K562 (cell line): ENCODE data around the gene SLC12A4. TPM values are rescaled to one million over a fixed set of nuclear protein-coding genes. Genes with fewer than 3 reads are reported as not detected.
A peak's percentile ranks its signal among the peaks of the same experiment; 100 is the strongest.

Source experiments
- ATAC-seq: fragments of 200-7000 bp; cut with Tn5 transposase; 3 replicates; pipeline ENCODE4 v1.9.1; 2020; ENCODE audit warnings: moderate library complexity
- BruUV-seq: library from RNA; stranded (reverse); fragments of 400-500 nt; replicated peaks from 2 replicates; lab custom pipeline; 2021; lab: Mats Ljungman, UMichigan
- CTCF ChIA-PET: fragments of 300-600 bp; formaldehyde crosslinking; extraction: SDS; loops from one replicate; lab custom pipeline; 2021; ENCODE audit warnings: low intra/inter-chr PET ratio; lab: Yijun Ruan, JAX
- POLR2A ChIA-PET: fragments of 300-600, 350-650 bp; sonication (Branson Sonifier 250); formaldehyde crosslinking; extraction: SDS; loops from one replicate; lab custom pipeline; 2021; ENCODE audit warnings: antibody characterized with exemption, inconsistent platforms; lab: Yijun Ruan, JAX
- DNase-seq, 4 experiments: peaks; one replicate each; pipeline versions ENCODE4 v3.0.0 to v3.0.0-alpha.2; 2011 to 2018; ENCODE audit warnings: low spot score in 3 of 4, mixed read lengths in 3 of 4; ENCODE audit errors: extremely low read depth in 1 of 4
- FAIRE-seq: peaks from 2 replicates; lab custom pipeline; 2011; peaks lifted over from hg19 to GRCh38; lab: Jason Lieb, UNC
- H2AFZ ChIP-seq: 2 replicates; pipeline ENCODE4 v1.6.0; 2011; ENCODE audit warnings: low read depth, low read length, control low read depth, inconsistent platforms
- H3K27ac ChIP-seq: fragments of 200-600 bp; 3 replicates; pipeline ENCODE4 v1.8.0; 2011; ENCODE audit warnings: low read depth, mild to moderate bottlenecking, control low read depth, inconsistent platforms, low read length, moderate library complexity, mixed read lengths; ENCODE audit errors: extremely low read depth
- H3K27me3 ChIP-seq, 2 experiments: fragments of 300-600 bp in 1 of 2; 2 replicates in 1 of 2; 3 replicates in 1 of 2; pipeline versions ENCODE4 v1.6.0 to v1.8.0; 2011; ENCODE audit warnings: inconsistent platforms in 2 of 2, low read length in 2 of 2, mild to moderate bottlenecking in 1 of 2, mixed read lengths in 1 of 2, moderate library complexity in 1 of 2; ENCODE audit not compliant: control insufficient read depth in 2 of 2, insufficient read depth in 2 of 2
- H3K36me3 ChIP-seq: fragments of 300-600 bp; 3 replicates; pipeline ENCODE4 v1.8.0; 2011; ENCODE audit warnings: mild to moderate bottlenecking, low read length, inconsistent platforms; ENCODE audit not compliant: control insufficient read depth, insufficient read depth
- H3K4me1 ChIP-seq, 2 experiments: fragments of 200-600 bp in 1 of 2; replicated peaks in 1 of 2; 2 replicates in 1 of 2; 3 replicates in 1 of 2; pipeline versions ENCODE4 v1.5.1 to v1.8.0; 2011; ENCODE audit warnings: inconsistent platforms in 2 of 2, low read length in 2 of 2, mild to moderate bottlenecking in 1 of 2, mixed read lengths in 1 of 2, moderate library complexity in 1 of 2; ENCODE audit not compliant: control insufficient read depth in 2 of 2, insufficient read depth in 2 of 2
- H3K4me2 ChIP-seq: 2 replicates; pipeline ENCODE4 v1.6.1; 2011; ENCODE audit warnings: low read length, control low read depth, inconsistent platforms, mixed read lengths; ENCODE audit not compliant: insufficient read depth
- H3K4me3 ChIP-seq: fragments of 200-600 bp; sonication (generic), shearing (Covaris generic); 2 replicates; pipeline ENCODE4 v1.5.1; 2016; ENCODE audit warnings: control low read depth, inconsistent platforms
- H3K79me2 ChIP-seq: fragments of 200-600 bp; 3 replicates; pipeline ENCODE4 v1.8.0; 2011; ENCODE audit warnings: low read length, inconsistent platforms; ENCODE audit not compliant: control insufficient read depth, insufficient read depth
- H3K9ac ChIP-seq, 2 experiments: 2 replicates each; pipeline versions ENCODE4 v1.6.0 to v1.6.1; 2011; ENCODE audit warnings: low read depth in 2 of 2, low read length in 2 of 2, control low read depth in 1 of 2, inconsistent platforms in 1 of 2, mild to moderate bottlenecking in 1 of 2, mixed read lengths in 1 of 2; ENCODE audit not compliant: insufficient read depth in 1 of 2
- H3K9me1 ChIP-seq: one replicate; pipeline ENCODE4 v1.6.0; 2011; ENCODE audit warnings: inconsistent platforms, mild to moderate bottlenecking, low read length, moderate library complexity; ENCODE audit not compliant: control insufficient read depth, insufficient read depth
- H3K9me3 ChIP-seq: replicated peaks from 2 replicates; pipeline ENCODE4 v1.5.1; 2011; ENCODE audit warnings: low read depth, low read length, inconsistent platforms; ENCODE audit not compliant: control insufficient read depth, insufficient read depth
- H4K20me1 ChIP-seq: replicated peaks from 2 replicates; pipeline ENCODE4 v1.6.1; 2011; ENCODE audit warnings: low read length, inconsistent platforms, mixed read lengths; ENCODE audit not compliant: control insufficient read depth, insufficient read depth
- CREB3L1 ChIP-seq: fragments of 450-650 bp; IDR thresholded peaks from 2 replicates; pipeline ENCODE4 v1.6.1; 2014; ENCODE audit warnings: low read depth, mild to moderate bottlenecking, moderate library complexity, borderline replicate concordance
- EP400 ChIP-seq: fragments of 450-650 bp; IDR thresholded peaks from 2 replicates; pipeline ENCODE4 v1.6.1; 2017; ENCODE audit warnings: antibody characterized with exemption, mild to moderate bottlenecking, moderate library complexity
- FOXP1 ChIP-seq: sonication (generic); formaldehyde crosslinking; IDR thresholded peaks from 2 replicates; pipeline ENCODE4 v1.8.0; 2022; ENCODE audit warnings: mild to moderate bottlenecking, missing genetic modification reagents
- GABPB1 ChIP-seq: sonication (generic); formaldehyde crosslinking; IDR thresholded peaks from 2 replicates; pipeline ENCODE4 v1.8.0; 2022; ENCODE audit warnings: mild to moderate bottlenecking, missing genetic modification reagents
- GTF2F1 ChIP-seq: IDR thresholded peaks from 2 replicates; pipeline ENCODE4 v1.6.1; 2011; ENCODE audit warnings: low read depth, low read length, improper control_type of control experiment
- HMBOX1 ChIP-seq: sonication (generic); IDR thresholded peaks from 2 replicates; pipeline ENCODE4 v1.6.1; 2016
- HNRNPLL ChIP-seq: fragments of 200-400 bp; formaldehyde crosslinking; IDR thresholded peaks from 2 replicates; pipeline ENCODE4 v1.6.1; 2017; ENCODE audit warnings: low read length, low read depth, mild to moderate bottlenecking; ENCODE audit not compliant: poor library complexity, severe bottlenecking
- MEF2D ChIP-seq: conservative IDR thresholded peaks from 2 replicates; pipeline ENCODE4 v1.6.1; 2016; ENCODE audit warnings: low read depth, missing genetic modification characterization, missing compliant biosample characterization
- SP1 ChIP-seq: sonication (generic); formaldehyde crosslinking; IDR thresholded peaks from 2 replicates; pipeline ENCODE4 v1.8.1; 2022; ENCODE audit warnings: mild to moderate bottlenecking, missing genetic modification reagents
- TFAP4 ChIP-seq: sonication (generic); formaldehyde crosslinking; IDR thresholded peaks from 2 replicates; pipeline ENCODE4 v1.8.0; 2022; ENCODE audit warnings: missing genetic modification reagents, mild to moderate bottlenecking, moderate library complexity, borderline replicate concordance
- WGBS: fragments of 100-300 bp; shearing (Covaris generic); methylation state at CpG from one replicate; pipeline ENCODE4 v1.1.6; 2016; ENCODE audit warnings: low coverage, mixed read lengths; ENCODE audit not compliant: insufficient coverage; ENCODE audit errors: missing lambda C conversion rate; 5-methylcytosine and 5-hydroxymethylcytosine counted together
- in situ Hi-C: fragments of 300-500 bp; cut with MboI; formaldehyde crosslinking; loops from 4 replicates; pipeline ENCODE4 v1.15.0; 2018; ENCODE audit warnings: inconsistent platforms, mixed read lengths
- intact Hi-C: fragments of 100-400 bp; cut with micrococcal nuclease; formaldehyde crosslinking; loops from 2 replicates; pipeline ENCODE4 v1.14.2; 2022
- polyA plus RNA-seq, 8 experiments: library from polyadenylated mRNA; depleted of rRNA in 4 of 8; stranded (reverse) in 5 of 8; unstranded in 3 of 8; fragments of >200 nt; fragmentation: Nextera tagmentation in 2 of 8; fragmentation: Illumina TruSeq in 1 of 8; extraction: Ambion mirVana in 2 of 8; extraction: Trizol in 1 of 8; gene quantifications; 2 replicates each; pipeline versions ENCODE4 v1.2.1 to v1.2.3, GENCODE V29; 2011 to 2014; ENCODE audit warnings: inconsistent platforms in 1 of 8, missing spikeins in 1 of 8
- total RNA-seq, 7 experiments: library from RNA; depleted of rRNA in 6 of 7; stranded (reverse); fragments of >200 nt in 6 of 7; fragmentation: Illumina TruSeq in 2 of 7; extraction: Trizol in 2 of 7; gene quantifications; 2 replicates each; pipeline versions ENCODE4 v1.2.1 to v1.2.3, GENCODE V29; 2011 to 2021; ENCODE audit warnings: low replicate concordance in 1 of 7

Gene SLC12A4
- total and polyA plus RNA-seq, 9 of the 15 experiments (the other 6 are each of a cell fraction or from before 2014, with no cell fraction given), result 0.75 to 43.5 (median 15.0) TPM

DNA sequence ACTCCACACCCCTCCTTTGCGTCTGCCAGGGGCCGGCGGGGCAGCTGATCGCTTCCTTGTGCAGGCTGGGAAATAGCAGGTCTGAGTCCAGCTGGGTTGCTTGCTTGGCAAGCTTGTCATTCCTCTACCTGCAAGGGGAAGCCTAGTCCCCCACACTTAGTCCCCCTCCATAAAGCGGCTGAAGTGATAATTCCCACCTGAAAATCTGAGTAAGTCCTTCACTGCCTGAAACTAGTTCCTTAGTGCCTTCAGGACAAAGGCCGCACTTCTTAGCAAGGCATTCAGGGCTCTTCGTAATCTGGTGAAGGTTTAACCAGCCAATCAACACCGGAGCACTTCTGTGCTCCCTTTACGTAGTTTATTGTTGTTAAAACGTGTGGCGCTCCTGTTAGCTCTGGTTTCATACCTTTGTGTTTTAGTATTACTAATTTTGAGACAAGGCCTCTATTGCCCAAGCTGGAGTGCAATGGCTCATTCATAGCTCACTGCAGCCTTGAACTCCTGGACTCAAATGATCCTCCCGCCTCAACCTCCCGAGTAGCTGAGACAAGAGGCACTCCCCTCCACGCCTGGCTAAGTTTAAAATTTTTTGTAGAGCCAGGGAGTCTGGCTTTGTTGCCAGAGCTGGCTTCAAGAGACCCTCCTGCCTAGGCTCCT, 74.6 kb downstream of the SLC12A4 start:
- Histone ChIP-seq H3K27ac (peak overlapping the region; percentile 91), H3K27me3 (no peaks in the 10 kb centered on the region), H3K9ac (peak overlapping the region; percentile 95 to 100), H3K36me3 (0 out of 3 replicates have a peak, but pooled peaks cover 3% of the 10 kb centered on the region), H3K9me1 (no peaks in the 10 kb centered on the region), H3K4me1 (peaks cover 8 to 26% of the 10 kb centered on the region in 2 experiments; a peak in 4 of 5 replicates), H2AFZ (peak overlapping the region; percentile 86), H4K20me1 (0 out of 2 replicates have a peak, but pooled peaks cover 7% of the 10 kb centered on the region), H3K9me3 (no peaks in the 10 kb centered on the region), H3K4me2 (peak overlapping the region; percentile 92), H3K79me2 (peaks cover 52% of the 10 kb centered on the region), H3K4me3 (peak overlapping the region; percentile 95)
- in situ Hi-C loops, result no loop called here
- ChIA-PET POLR2A (interaction anchor here (0.7 to 1.6 kb wide), 5 partner anchors 11 to 60 kb away, joined by 3 to 5 read pairs (median 3); partner anchors contain the start of gene CTRL), CTCF (no interaction called here)
- FAIRE-seq (no peak), ATAC-seq (peak; percentile 1; the same call in 1 of the 3 replicates), DNase-seq (peak in 2 of 4 experiments; percentile 41 to 45)
- WGBS, result 3% methylated on average over 14 of the region's 14 CpGs
- intact Hi-C loops, result loop anchor here (2.0 kb wide), 1 partner anchor 47 kb away; the partner anchor contains the start of genes CENPT and NUTF2
- TF ChIP-seq GABPB1, result 0 out of 2 replicates have a peak, but pooled peaks have one; percentile 2
- no peak for TF ChIP-seq GTF2F1
- TF ChIP-seq HNRNPLL, result peak; percentile 39
- 0 out of 2 replicates have a peak, but pooled peaks have one; percentile 3 for TF ChIP-seq EP400
- TF ChIP-seq CREB3L1, result no peak
- no peak for TF ChIP-seq MEF2D (tag)
- TF ChIP-seq FOXP1 (CRISPR knock-in tag), result no peak
- TF ChIP-seq HMBOX1, result 0 out of 2 replicates have a peak, but pooled peaks have one; percentile 38
- TF ChIP-seq TFAP4 (CRISPR knock-in tag), result peak; percentile 54
- TF ChIP-seq SP1 (CRISPR knock-in tag), result peak; percentile 49; the same call in 1 of the 2 replicates
- BruUV-seq, result TSS peak; percentile 57
